Epidermal melanocyte (primary cell): Measurements from ENCODE around the gene PTPN12.
"Not testable (repeated sequence)": the region's sequence is repeated elsewhere in the genome, so short reads cannot be mapped to it uniquely, and the experiment has no call there.

Experiments
- DNase-seq: peaks from one replicate; pipeline ENCODE4 v3.0.0; 2011; ENCODE audit warnings: low spot score; ENCODE audit not compliant: insufficient read length

Gene PTPN12

GRCh38 chr7:77537136-77537777, at the start of gene PTPN12:
PTPN12 (plus strand) TSS chr7:77537295; CDS start chr7:77537547, 252 bp downstream.
- DNase-seq: no peak

- DNase-seq: no peak
Measured at GRCh38 chr7:77488986-77489385, 48.1 kb upstream of the PTPN12 start.

- no peak for DNase-seq
Measured at GRCh38 chr7:77497079-77497478, 40.0 kb upstream of the PTPN12 start.

- DNase-seq: no peak
Measured at GRCh38 chr7:77498659-77499379, 38.3 kb upstream of the PTPN12 start.

- no peak for DNase-seq
Measured at GRCh38 chr7:77501192-77501515, 35.9 kb upstream of the PTPN12 start.

GRCh38 chr7:77504951-77505350, 32.1 kb upstream of the PTPN12 start:
- DNase-seq: no peak

GRCh38 chr7:77506899-77507298, 30.2 kb upstream of the PTPN12 start:
- no peak for DNase-seq

GRCh38 chr7:77513002-77513670, 24.0 kb upstream of the PTPN12 start:
- DNase-seq: not testable (repeated sequence)

- no peak for DNase-seq
Measured at GRCh38 chr7:77516085-77516484, 21.0 kb upstream of the PTPN12 start.

- no peak for DNase-seq
Measured at GRCh38 chr7:77520261-77520660, 16.8 kb upstream of the PTPN12 start.

GRCh38 chr7:77521537-77521936, 15.6 kb upstream of the PTPN12 start:
- DNase-seq: not testable (repeated sequence)

GRCh38 chr7:77524731-77525130, 12.4 kb upstream of the PTPN12 start:
- DNase-seq: no peak

- no peak for DNase-seq
Measured at GRCh38 chr7:77525231-77525630, 11.9 kb upstream of the PTPN12 start.

GRCh38 chr7:77528368-77528767, 8.7 kb upstream of the PTPN12 start:
- DNase-seq: no peak

- DNase-seq: no peak
Measured at GRCh38 chr7:77529279-77529678, 7.8 kb upstream of the PTPN12 start.

GRCh38 chr7:77531038-77531437, 6.1 kb upstream of the PTPN12 start:
- DNase-seq: no peak

GRCh38 chr7:77532247-77532646, 4.8 kb upstream of the PTPN12 start:
- DNase-seq: no peak

GRCh38 chr7:77532732-77533131, 4.4 kb upstream of the PTPN12 start:
- DNase-seq: not testable (repeated sequence)

- DNase-seq: not testable (repeated sequence)
Measured at GRCh38 chr7:77534046-77534445, 3.0 kb upstream of the PTPN12 start.

GRCh38 chr7:77536017-77536412, 1.1 kb upstream of the PTPN12 start:
- no peak for DNase-seq

GRCh38 chr7:77536413-77537135, 521 bp upstream of the PTPN12 start:
- peak; percentile 100 for DNase-seq

- DNase-seq: no peak
Measured at GRCh38 chr7:77537778-77538280, 734 bp downstream of the PTPN12 start.
